ENCODE data around the gene TYW1B.
"Not testable (repeated sequence)": the region's sequence is repeated elsewhere in the genome, so short reads cannot be mapped to it uniquely, and the experiment has no call there.

Gene TYW1B

DNA sequence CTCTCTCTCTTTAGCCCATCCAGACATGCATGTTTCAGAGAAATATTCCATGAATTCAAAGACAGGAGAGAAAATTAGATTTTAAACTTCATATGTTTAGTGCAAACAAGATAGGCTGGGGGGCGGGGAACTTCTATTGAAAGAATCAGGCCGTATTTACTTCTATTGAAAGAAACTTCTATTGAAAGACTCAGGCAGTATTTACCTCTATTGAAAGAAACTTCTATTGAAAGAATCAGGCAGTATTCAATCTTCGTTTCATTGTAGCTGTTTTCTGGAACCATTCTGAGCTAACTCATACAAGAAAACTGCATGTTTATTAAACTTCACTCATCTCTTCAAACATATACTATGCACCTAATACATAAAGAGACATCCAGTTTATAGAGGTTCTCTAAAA is 123.1 kb downstream of the TYW1B start:
- DNase-seq (ENCODE audit: low read depth in 1 of 2, low spot score in 1 of 2): no peak

DNA sequence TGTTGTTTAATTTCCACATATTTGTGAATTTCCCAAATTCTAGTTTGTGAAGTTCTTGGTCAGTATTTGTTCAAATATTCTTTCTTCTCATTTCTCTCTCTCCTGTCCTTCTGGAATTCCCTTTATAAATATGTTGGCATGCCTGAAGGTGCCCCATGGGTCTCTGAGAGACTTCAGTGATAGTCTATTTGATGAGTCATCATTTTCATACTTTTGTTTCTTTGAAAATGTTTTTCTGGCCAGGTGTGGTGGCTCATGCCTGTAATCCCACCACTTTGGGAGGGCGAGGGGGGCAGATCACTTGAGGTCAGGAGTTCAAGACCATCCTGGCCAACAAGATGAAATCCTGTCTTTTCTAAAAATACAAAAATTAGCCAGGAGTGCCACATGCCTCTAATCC is 127.5 kb downstream of the TYW1B start:
- not testable (repeated sequence) for DNase-seq (ENCODE audit: low read depth in 1 of 2, low spot score in 1 of 2)

DNA sequence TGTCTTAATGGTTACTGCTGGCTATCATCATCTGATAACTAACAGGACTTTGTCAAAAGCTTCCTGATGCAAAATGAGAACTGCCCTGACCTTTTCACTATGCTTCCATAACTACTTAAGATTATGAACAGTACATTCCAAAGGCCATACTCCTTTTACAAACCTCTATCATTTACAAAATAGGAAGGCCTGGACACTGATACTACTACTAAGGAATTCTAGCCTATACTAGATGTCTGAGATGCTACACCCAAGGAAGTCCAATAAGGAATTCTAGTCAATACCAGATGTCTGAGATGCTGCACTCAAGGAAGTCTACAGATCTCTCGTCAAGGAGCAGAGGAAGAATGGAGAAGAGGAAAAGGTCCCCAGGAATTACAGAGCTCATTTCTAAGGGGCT is 130.9 kb downstream of the TYW1B start:
- DNase-seq (ENCODE audit: low read depth in 1 of 2, low spot score in 1 of 2): not testable (repeated sequence)

DNA sequence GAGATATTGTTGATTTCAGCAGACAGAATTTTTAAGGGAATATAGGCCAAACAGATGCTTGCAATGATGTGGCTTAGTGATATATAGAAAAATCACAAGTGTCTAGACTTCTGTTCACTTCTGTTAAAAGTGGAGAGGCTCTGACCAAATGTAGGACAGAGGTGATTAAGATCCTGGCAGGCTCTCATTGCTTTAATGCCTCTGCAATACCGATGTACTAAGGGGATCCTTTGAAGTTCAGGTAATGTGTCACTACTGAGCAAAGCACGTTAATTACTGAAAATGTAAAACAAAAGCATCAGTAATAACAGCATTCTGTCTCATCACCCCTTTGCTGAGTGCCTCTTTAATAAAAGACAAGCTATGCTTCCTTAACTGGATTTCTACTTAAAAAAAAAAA is 131.4 kb downstream of the TYW1B start:
- DNase-seq (ENCODE audit: low read depth in 1 of 2, low spot score in 1 of 2): not testable (repeated sequence)

DNA sequence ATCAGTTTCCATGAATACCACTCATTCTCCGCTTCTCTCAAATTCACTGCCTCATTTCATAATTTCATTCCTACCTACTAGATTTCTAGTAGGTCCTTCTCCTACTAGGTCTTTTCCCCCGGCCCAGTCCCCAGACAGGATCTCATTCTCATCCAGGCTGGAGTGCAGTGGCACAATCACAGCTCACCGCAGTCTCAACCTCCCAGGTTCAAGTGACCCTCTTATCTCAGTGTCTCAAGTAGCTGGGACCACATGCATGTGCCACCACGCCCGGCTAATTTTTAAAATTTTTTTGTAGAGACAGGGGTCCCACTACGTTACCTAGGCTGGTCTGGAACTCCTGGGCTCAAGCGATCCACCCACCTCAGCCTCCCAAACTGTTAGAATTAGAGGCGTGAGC is 132.5 kb downstream of the TYW1B start:
- DNase-seq (ENCODE audit: low read depth in 1 of 2, low spot score in 1 of 2): not testable (repeated sequence)

DNA sequence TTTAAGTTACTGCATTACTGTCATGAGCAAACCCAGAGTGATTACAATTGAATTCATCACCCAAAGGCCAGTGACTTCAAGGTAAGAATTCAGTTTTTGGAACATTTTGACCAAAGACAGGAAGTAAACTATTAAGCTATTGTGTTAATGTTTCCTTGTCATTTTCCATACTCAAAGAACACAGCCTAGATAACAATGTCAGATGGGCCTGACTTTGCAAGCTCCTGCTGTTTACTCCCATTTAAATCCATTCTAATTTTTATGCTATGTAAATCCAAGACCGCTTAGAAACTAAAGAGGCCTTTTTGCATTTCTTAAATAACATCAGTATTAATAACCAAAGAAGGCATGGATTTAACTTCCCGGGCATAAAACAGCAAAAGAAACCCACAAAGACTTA is 136.6 kb downstream of the TYW1B start:
- not testable (repeated sequence) for DNase-seq (ENCODE audit: low read depth in 1 of 2, low spot score in 1 of 2)

DNA sequence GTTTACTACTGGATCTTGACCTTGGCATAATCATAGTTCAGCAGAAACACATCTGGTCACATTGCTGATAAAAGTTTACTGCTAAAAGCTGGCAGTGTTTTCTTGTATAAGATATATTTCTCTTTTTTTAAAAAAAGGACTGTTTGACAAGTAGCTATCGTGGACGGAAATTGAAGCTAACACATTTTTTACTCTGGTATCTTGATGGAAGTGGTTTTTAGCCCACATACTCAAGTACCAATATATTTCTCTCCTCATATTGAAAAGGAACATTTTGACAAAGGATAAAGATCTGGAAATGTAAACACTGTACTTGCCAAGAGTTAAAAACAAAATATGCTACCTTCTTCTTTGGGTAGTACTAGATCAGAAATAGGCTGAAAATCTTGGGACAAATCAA is 137.8 kb downstream of the TYW1B start:
- not testable (repeated sequence) for DNase-seq (ENCODE audit: low read depth in 1 of 2, low spot score in 1 of 2)

DNA sequence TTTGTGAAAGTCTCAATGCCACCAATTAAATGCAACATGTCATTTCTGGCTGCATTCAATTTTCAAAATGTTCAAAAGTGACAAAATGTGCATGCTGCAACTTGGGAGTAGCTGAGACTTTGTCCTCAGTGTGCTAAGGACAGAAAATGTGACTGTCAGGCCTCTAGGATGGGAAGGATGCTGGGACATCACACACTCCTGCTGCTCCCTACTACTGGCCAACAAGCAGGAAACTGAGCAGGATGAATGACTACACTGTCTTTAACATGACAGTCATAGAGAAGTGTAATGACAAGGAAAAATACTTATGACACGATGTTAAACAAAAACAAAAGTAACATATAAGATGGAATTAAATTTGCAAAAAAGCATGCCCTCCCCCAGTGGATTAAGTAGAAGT is 138.7 kb downstream of the TYW1B start:
- DNase-seq (ENCODE audit: low read depth in 1 of 2, low spot score in 1 of 2): not testable (repeated sequence)

DNA sequence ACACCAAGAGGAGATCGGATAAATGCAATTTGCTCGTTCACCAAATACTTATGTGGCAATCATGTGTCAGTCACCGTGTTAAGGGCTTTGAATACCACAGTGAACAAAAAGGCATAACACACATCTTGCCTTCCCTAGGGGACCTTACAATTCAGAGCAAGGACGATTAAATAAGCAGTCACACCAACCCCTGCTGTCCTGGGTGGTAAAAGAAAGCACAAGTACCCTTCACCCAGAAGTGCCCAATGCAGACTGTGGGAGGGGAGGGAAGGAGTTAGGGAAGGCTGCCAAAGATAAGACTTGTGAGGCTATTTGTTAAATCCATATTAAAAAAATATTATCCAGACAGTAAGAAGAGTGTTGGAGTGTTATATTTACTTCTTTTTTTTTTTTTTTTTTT is 146.8 kb downstream of the TYW1B start:
- not testable (repeated sequence) for DNase-seq (ENCODE audit: low read depth in 1 of 2, low spot score in 1 of 2)

DNA sequence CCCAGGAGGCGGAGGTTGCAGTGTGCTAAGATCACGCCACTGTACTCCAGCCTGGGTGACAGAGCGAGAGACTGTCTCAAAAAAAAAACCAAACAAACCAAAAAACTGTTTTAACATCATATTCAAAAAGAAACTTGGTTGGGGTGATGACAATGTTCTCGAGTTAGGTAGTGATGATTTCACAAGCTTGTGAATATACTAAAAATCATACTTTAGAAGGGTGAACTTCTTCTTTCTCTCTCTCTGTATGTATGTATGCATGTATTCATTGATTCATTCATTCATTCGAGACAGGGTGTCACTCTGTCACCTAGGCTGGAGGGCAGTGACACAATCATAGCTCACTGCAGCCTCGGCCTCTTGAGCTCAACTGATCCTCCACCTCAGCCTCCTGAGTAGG is 151.1 kb downstream of the TYW1B start:
- DNase-seq (ENCODE audit: low read depth in 1 of 2, low spot score in 1 of 2): not testable (repeated sequence)

DNA sequence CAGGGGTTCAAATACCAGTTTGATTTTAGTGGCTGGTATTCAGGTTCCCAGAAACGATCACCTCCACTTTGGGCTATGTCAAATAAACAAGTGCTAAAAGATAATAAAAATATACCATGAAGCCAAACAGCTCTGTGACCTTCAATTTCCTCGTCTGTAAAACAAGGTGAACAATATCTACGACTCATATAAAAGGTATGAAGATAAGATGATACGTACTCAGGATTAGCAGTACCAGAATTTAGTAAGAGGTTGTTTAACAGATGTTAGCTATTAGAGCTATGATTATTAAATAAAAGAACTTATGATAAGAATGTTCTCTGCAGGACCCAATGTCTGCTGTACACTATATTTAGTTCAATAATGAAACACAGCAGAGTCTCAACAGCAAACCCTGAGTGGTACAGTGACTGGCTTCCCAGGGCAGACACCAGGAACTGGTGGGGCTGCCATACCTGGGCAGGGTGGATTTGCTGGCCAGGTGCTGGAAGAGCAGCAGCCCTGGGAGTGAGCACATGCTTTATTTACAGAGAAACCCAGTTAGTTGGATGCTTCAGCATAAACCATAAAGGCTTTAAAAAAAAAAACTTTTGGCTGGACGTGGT is 151.8 kb downstream of the TYW1B start:
- DNase-seq (ENCODE audit: low read depth in 1 of 2, low spot score in 1 of 2): not testable (repeated sequence)

DNA sequence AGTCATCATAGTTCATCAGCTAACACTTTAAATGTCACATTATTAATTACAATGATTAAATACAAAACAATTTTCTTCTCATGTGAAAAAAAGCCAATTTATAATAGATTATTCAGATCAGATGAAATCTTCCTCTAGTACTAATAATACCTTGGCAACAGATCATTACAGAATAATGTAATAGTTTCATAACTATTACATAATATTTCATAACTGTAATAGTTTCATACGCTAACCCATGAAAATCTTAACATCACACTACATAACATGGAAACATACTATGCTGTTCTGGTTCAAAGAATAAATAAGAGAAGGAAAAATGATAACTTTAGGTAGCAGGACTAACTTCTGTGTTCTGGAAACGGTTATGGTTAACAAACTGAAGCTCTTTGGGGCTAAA is 152.3 kb downstream of the TYW1B start:
- DNase-seq (ENCODE audit: low read depth in 1 of 2, low spot score in 1 of 2): not testable (repeated sequence)

DNA sequence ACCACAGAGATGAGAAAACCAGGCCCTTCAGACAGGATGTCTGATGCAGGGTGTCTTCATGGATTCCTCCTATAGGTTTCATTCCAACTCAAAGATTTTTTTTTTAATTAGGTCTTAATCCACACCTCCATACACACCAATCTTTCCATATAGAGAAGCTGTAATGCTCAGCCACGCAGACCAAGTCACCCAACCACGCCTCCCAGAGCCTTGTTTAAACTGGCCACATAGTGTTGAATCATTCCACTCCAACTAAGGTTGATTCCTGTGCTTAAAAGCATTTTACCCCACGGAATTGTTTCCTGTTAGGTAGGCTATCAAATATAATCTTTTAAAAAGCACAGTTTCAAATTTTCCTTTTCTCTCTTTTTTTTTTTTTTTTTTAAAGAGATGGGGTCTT is 153.6 kb downstream of the TYW1B start:
- no peak for DNase-seq (ENCODE audit: low read depth in 1 of 2, low spot score in 1 of 2)

DNA sequence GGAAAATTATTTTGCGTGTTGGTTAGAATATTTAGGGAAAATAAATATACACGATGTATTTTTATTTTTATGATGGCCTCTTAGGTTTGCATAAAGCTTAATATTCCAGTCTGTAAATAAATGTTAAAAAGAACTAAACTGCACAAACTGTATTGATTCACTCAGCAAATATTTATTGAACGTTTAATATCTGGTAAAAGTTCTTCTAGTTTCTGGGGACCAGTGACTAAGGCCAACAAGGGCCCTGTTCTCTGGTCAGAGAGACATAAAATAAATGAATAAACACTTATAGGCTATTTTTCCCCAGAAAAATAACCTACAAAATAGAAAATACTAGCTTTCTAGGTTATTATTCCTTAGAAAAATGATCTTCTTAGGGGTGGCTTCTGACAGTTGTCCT is 157.2 kb downstream of the TYW1B start:
- not testable (repeated sequence) for DNase-seq (ENCODE audit: low read depth in 1 of 2, low spot score in 1 of 2)

DNA sequence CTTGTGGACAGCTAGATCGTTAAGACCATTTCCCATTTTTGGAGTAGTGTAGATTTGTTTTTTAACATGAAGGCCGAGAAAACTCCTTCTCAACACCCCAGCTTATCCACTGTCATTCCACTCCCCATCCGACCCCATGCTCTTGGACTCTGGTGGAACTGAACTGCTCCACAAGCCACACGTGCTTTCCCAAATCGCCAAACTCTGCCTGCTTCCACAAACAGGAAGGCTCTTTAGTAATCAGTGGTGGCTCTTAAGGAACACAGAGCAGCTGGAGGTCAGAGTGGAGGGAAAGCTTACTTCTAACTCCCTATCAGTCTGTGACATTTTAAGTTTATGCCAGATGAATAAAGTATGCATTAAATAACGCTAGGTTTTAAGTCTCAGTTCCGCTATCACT is 159.6 kb downstream of the TYW1B start:
- not testable (repeated sequence) for DNase-seq (ENCODE audit: low read depth in 1 of 2, low spot score in 1 of 2)

DNA sequence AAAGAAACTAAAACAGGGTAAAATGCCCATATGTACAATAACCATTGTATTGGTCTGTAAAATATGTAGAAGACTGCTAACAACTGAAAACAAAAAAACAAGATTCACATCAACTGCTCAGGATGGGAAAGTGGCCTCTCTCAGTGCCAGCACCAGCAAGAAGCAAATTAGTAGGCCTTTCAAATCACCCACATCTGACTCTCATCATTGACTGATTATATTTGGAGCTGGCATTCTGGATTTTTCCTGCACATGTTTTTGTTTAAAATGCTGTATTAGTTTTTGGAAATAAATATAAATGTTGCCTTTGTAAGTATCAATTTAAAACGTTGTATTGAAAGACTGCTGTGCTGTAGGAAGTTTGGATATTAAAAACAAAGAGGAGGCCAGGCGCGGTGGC is 161.0 kb downstream of the TYW1B start:
- not testable (repeated sequence) for DNase-seq (ENCODE audit: low read depth in 1 of 2, low spot score in 1 of 2)

DNA sequence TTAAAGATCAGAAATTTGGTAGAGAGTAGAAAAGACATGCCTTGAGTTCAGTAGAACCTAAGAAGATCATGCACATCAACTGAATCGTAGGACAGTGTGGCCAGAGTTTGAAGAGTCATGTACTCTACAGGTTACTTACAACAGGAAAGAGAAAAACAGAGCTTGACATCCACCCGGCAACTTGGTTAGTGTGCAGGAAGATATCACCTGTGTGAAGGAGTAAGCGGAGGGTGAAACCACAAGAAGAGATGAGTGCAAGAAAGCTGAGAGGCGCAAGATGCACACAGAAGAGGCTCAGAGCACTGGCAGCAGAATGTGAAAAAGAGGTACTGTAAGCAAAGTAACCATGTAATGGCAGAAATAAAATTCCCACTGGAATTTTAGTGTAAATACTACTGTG is 179.4 kb downstream of the TYW1B start:
- not testable (repeated sequence) for DNase-seq (ENCODE audit: low read depth in 1 of 2, low spot score in 1 of 2)

DNA sequence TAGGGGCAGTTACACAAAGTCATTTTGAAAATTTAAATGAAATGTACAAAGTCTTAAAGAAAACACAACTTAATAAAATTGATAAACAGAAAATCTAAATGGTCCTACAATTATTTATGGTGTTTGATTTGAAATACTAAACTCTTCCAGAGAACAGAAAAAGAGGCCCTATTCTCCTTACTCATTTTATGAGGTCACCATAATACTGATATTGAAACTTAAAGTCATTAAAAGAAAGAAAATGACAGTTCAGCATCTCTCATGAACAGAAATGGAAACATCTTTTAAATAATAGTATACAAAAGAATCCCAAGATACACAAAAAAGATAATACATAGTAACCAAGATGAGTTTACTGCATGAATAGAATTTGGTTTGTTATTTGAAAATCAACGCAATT is 184.3 kb downstream of the TYW1B start:
- DNase-seq (ENCODE audit: low read depth in 1 of 2, low spot score in 1 of 2): not testable (repeated sequence)

DNA sequence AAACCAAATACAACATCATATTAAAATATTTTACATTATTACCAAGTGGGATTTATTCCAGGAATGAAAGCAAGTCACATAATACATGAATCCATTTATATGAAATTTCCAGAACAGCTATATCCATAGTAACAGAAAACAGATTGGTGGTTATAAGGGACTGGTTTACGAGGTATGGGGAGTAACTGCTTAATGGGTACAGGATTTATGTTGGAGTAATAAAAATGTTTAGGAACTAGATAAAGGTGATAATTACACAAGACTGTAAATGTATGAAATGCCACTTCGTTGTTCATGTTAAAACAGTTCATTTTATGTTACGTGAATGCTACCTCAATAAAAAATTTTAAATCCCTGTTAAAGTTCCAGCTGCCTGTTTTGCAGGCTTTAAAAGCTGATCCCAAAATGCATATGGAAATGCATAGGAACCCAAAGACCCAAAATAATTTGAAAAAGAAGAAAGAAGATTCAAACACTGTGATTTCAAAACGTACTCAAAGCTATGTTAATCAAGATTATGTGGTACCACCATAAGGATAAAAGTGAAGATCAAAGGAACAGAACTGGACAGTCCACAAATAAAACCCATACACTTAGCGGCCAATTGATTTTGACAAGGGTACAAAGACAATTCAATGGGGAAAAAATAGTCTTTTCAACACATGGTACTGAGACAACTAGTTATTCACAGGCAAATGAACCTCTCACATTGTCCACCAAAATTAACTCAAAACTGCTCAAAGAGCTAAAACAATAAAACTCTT is 186.3 kb downstream of the TYW1B start:
- DNase-seq (ENCODE audit: low read depth in 1 of 2, low spot score in 1 of 2): not testable (repeated sequence)

DNA sequence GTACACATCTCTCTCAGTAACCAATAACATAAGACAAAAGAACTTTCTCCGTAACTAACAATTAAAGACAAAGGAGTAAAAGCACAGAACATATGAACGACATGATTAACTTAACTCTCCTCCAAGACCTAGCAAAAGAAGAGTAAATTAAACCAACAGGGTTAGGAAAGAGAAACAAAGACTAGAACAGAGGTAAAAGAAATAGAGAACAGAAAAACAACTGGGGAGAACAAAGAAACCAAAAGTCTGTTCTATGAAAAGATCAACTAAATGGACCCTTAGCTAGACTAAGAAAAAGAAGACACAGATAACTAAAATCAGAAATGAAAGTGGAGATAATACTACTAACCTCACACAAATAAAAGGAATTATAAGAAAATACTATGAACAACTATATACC is 187.3 kb downstream of the TYW1B start:
- not testable (repeated sequence) for DNase-seq (ENCODE audit: low read depth in 1 of 2, low spot score in 1 of 2)

DNA sequence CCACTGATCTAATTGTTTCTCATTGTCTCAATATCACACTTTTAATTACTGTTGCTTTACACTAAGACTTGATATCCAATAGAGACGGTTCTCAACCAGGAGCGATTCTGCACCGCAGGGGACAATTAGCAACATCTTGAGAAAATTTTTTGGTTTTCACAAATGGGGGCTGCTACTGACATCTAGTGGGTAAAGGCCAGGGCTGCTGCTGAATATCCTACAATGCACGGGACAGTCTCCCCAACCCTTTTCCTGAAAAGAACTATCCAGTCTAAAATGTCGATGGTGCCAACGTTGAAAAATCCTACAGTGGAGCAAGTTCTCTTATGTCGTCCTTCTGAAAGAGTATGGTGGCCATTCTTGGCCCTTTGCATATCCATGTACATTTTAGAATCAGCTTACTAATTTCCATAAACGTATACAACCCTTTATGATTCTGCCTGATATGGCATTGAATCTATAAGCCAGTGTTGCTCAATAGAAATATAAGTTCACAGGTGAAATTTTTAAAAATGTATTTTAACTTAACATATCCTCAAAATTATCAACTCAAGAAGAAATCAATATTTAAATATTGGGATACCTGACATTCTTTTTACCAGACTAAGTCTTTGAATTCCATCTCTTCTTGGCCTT is 192.6 kb downstream of the TYW1B start:
- not testable (repeated sequence) for DNase-seq (ENCODE audit: low read depth in 1 of 2, low spot score in 1 of 2)

DNA sequence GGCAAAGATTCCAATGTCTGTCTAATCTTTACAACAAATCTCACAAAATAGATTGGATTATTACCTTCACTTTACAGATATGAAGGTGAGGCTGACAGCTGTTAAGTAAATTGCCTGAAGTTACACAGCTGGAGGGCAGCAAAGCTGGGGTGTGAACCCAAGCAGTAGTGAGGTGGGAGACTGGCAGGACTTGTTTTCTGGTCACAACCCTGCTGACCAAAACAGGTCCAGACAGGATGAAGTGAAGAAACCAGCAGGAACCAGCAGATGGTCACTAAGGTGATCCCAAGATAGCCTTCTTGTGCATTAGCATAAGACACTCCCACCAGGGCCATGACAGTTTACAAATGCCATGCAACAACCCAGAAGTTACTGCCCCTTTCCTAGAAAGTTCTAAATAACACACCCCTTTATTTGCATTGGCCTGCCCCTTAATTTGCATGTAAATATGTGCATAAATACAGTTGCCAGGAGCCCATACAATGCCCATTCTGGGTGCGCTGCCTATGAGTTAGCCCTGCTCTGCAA is 195.2 kb downstream of the TYW1B start:
- DNase-seq (ENCODE audit: low read depth in 1 of 2, low spot score in 1 of 2): not testable (repeated sequence)
